ENCODE results near the gene SNTG2. TPM values are rescaled to one million over a fixed set of nuclear protein-coding genes. Genes with fewer than 3 reads are reported as not detected.

SNTG2 gene
- total RNA-seq, 3 donors from 2014 or later (not counting 1 experiment from before 2014, with no cell fraction given), result not detected

DNA sequence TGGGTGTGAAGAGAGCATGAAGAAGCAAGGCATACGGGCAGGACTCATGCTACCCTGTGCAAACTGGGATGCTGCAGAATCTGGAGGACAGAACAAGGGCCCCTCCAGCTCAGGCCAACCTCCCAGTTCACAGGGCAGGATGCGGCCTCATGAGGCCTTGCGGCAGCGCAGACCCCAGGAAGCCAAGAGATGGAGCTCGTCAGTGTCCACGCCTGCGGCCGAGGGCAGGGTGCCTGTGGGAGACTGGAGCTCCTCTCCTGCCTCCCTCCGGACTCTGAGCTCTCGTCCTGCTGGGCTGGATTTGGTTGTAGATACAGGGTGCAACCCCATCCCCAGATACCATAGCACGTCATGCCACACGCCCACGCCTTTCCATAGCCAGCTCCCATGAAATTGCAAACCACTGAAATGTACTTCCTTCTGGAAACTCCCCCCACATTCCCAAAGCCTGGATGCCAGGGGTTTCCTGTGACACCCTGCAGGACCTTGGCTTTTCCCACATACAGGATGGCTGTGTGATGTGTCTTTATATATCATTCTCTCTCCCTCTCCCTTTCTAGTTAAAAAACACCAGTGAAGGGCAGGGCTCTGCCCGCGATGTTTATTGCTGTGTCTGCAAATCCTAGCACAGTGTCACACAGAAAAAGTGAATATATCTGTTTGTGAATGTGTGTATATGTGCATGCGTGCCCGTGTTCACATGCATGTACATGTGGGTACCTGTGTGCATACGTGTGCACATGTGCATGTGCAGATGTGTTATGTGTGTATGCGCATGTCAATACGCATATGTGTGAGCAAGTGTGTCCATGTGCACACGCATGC lies 12.3 kb upstream of the SNTG2 start:
- WGBS (ENCODE audit: insufficient coverage), result 91% methylated on average over 21 of the region's 21 CpGs
- no peak overlapping the region for H3K27ac Mint-ChIP-seq
- Histone ChIP-seq H3K36me3 (ENCODE audit: control insufficient read depth, insufficient read depth, low read length) (no peaks in the 10 kb centered on the region), H3K27ac (ENCODE audit: low read length) (no peak overlapping the region), H3K27me3 (ENCODE audit: control insufficient read depth, insufficient read depth, low read length) (peaks cover 2% of the 10 kb centered on the region), H3K4me3 (ENCODE audit: low read length) (no peak overlapping the region), H3K9me3 (ENCODE audit: control insufficient read depth, insufficient read depth, low read length) (no peaks in the 10 kb centered on the region), H3K4me1 (ENCODE audit: control insufficient read depth, insufficient read depth, low read length) (no peaks in the 10 kb centered on the region)
- intact Hi-C loops (cut with micrococcal nuclease), result no loop called here
- peak in 1 of 3 donors; percentile 37 for ATAC-seq
- no peak for DNase-seq
- no peaks in the 10 kb centered on the region for H3K36me3 Mint-ChIP-seq
- no peak overlapping the region for H3K4me3 Mint-ChIP-seq
- peaks cover 3 to 24% of the 10 kb centered on the region in 2 donors for H3K27me3 Mint-ChIP-seq (ENCODE audit: low read depth in 2 of 2)
- TF ChIP-seq, protein P1, sequence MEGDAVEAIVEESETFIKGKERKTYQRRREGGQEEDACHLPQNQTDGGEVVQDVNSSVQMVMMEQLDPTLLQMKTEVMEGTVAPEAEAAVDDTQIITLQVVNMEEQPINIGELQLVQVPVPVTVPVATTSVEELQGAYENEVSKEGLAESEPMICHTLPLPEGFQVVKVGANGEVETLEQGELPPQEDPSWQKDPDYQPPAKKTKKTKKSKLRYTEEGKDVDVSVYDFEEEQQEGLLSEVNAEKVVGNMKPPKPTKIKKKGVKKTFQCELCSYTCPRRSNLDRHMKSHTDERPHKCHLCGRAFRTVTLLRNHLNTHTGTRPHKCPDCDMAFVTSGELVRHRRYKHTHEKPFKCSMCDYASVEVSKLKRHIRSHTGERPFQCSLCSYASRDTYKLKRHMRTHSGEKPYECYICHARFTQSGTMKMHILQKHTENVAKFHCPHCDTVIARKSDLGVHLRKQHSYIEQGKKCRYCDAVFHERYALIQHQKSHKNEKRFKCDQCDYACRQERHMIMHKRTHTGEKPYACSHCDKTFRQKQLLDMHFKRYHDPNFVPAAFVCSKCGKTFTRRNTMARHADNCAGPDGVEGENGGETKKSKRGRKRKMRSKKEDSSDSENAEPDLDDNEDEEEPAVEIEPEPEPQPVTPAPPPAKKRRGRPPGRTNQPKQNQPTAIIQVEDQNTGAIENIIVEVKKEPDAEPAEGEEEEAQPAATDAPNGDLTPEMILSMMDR (IDR thresholded peaks at IDR 0.05), result no peak
- H3K9me3 Mint-ChIP-seq, result no peaks in the 10 kb centered on the region
- H3K4me1 Mint-ChIP-seq, result no peaks in the 10 kb centered on the region

DNA sequence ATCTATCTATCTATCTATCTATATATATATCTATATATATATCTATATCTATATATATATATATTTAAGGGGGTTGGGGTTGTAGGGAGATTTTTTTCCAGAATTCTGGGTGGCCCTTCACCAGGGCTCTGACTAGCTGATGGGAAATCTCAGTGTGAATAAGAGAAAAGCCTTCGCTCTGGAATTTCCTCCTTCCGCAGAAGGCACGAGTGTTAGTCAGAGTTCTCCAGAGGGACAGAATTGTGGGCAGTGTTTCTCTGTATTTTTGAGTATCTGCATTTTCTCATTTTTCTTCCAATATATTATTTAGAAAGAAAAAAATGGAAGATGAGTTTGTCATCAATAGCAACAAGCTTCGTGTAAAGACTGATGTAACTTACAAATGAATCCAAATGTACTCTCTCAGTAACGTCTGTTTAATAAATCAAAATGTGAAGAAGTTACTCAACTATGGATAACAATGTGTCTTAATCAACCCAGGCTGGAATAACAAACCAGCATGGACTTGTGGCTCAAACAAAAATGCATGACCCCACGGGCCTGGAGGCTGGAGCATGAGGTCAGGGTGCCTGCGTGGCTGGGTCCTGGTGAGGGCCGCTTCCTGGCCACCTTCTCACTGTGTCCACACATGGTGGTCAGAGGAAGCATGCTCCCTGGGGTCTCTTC lies 10.6 kb upstream of the SNTG2 start:
- H3K4me3 ChIP-seq (ENCODE audit: low read length), result no peak overlapping the region
- no peaks in the 10 kb centered on the region for H3K4me1 Mint-ChIP-seq
- H3K27me3 Mint-ChIP-seq (ENCODE audit: low read depth in 2 of 2), result peaks cover 14 to 40% of the 10 kb centered on the region in 2 donors
- H3K27ac ChIP-seq (ENCODE audit: low read length), result no peak overlapping the region
- no peak for DNase-seq
- H3K9me3 Mint-ChIP-seq, result peaks cover 0 to 3% of the 10 kb centered on the region in 2 donors
- H3K4me3 Mint-ChIP-seq, result no peak overlapping the region
- no peaks in the 10 kb centered on the region for H3K36me3 ChIP-seq (ENCODE audit: control insufficient read depth, insufficient read depth, low read length)
- ATAC-seq, result no peak
- no peaks in the 10 kb centered on the region for H3K4me1 ChIP-seq (ENCODE audit: control insufficient read depth, insufficient read depth, low read length)
- peaks cover 2% of the 10 kb centered on the region for H3K27me3 ChIP-seq (ENCODE audit: control insufficient read depth, insufficient read depth, low read length)
- intact Hi-C loops (cut with micrococcal nuclease), result no loop called here
- H3K9me3 ChIP-seq (ENCODE audit: control insufficient read depth, insufficient read depth, low read length), result peaks cover 2% of the 10 kb centered on the region
- TF ChIP-seq, protein P1 (IDR thresholded peaks at IDR 0.05), result no peak
- 85% methylated on average over 7 of the region's 8 CpGs for WGBS (ENCODE audit: insufficient coverage)
- H3K27ac Mint-ChIP-seq, result no peak overlapping the region
- H3K36me3 Mint-ChIP-seq, result no peaks in the 10 kb centered on the region

DNA sequence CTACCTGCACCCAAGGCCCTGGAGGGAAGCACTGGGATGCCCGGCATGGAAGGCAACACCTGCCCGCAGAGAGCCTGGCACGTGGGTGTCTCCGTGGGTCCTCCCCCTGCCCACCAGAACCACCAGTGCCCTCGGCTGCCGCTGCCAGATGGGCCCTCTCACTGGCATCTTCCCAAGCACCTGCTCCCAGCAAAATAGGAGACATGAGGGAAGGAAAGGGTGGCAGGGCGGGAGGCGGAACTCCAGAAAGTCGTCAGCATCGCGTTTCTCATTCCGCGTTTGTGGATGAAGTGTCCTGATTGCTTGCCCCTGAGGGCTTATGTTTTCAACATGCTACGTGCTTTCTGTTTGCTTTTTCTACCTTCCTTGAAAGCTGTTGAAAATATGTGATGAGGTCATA lies 8.8 kb upstream of the SNTG2 start:
- TF ChIP-seq, protein P1 (IDR thresholded peaks at IDR 0.05), result no peak
- Mint-ChIP-seq H3K9me3 (peaks cover 0 to 3% of the 10 kb centered on the region in 2 donors), H3K27me3 (ENCODE audit: low read depth in 2 of 2) (peaks cover 23 to 56% of the 10 kb centered on the region in 2 donors), H3K27ac (no peak overlapping the region), H3K4me3 (no peak overlapping the region), H3K4me1 (peaks cover 6 to 11% of the 10 kb centered on the region in 2 donors), H3K36me3 (no peaks in the 10 kb centered on the region)
- intact Hi-C loops (cut with micrococcal nuclease), result no loop called here
- DNase-seq (no peak), ATAC-seq (no peak)
- H3K27me3 ChIP-seq (ENCODE audit: control insufficient read depth, insufficient read depth, low read length), result peaks cover 2% of the 10 kb centered on the region
- no peak overlapping the region for H3K27ac ChIP-seq (ENCODE audit: low read length)
- 89% methylated on average over 14 of the region's 14 CpGs for WGBS (ENCODE audit: insufficient coverage)
- H3K36me3 ChIP-seq (ENCODE audit: control insufficient read depth, insufficient read depth, low read length), result no peaks in the 10 kb centered on the region
- peaks cover 8% of the 10 kb centered on the region for H3K4me1 ChIP-seq (ENCODE audit: control insufficient read depth, insufficient read depth, low read length)
- no peak overlapping the region for H3K4me3 ChIP-seq (ENCODE audit: low read length)
- H3K9me3 ChIP-seq (ENCODE audit: control insufficient read depth, insufficient read depth, low read length), result peaks cover 2% of the 10 kb centered on the region

All from natural killer cell (primary cell).